Stimulated activated CD4-positive, alpha-beta T cell treated with anti-CD3 and anti-CD28 coated beads, Interleukin-2, amount 100 ng/mL, for 48 hours (primary cell): ENCODE measurements around the gene GATD1.
"Not testable (repeated sequence)": the region's sequence is repeated elsewhere in the genome, so short reads cannot be mapped to it uniquely, and the experiment has no call there.

Experiments used
- DNase-seq, 2 donors: peaks; one replicate each; pipeline ENCODE4 v3.0.0-alpha.2; 2020

The GATD1 gene

DNA sequence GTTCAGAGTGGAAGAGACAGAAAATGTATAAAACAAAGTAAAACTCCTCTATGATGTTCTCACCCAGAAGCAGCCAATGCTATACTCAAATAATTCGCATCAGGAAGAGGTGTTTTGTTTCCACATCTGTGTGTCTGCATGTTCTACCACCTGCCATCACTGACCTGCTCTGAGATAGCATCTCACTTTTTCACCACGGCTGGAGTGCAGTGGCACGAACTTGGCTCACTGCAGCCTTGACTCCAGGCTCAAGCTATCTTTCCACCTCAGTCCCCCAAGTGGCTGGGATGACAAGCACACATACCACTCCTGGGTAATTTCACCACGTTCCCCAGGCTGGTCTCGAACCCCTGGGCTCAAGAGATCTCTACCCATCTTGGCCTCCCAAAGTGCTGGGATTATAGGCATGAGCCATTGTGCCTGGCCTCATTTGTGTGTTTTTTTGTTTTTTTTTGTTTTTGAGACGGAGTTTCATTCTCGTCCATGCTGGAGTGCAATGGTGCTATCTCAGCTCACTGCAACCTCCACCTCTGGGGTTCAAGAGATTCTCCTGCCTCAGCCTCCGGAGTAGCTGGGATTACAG, 15.7 kb downstream of the GATD1 start:
- DNase-seq: no peak

DNA sequence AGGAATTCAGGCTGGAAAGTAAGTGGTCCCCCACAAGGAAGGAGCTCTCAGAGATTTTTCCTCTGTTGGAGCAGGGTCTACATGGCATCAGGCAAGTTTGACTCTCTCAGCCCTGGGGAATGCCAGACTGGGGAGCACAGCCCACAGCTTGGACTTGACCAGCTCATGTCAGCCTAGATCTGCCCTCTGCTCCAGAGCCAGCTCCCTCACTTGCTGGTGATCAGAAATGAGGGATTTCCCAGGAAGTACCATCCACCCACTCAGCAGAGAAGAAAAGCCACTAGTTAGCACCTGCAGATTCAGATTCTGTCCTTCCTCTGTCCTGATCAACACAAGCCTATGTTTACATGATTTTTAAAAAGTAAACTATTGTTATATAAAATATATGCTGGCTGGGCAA, 17.1 kb downstream of the GATD1 start:
- no peak for DNase-seq

DNA sequence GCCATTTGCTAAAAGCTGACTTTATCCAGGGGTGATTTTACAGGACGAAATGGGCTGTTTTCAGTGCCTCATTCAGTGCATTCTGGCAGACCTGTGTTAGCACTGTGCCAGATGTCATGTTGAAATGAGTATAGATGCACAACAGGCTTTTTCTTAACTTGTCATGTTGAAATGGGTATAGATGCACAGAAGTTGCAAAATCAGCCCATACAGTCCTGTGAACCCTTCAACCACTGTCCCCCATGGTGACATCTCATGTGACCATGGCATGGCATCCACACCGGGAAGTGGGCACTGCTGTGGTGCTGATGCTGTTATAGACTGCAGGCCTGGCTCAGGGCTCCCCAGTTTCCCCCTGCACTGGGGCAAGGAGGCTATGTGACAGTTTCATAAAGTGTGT, 27.6 kb downstream of the GATD1 start:
- DNase-seq: no peak

DNA sequence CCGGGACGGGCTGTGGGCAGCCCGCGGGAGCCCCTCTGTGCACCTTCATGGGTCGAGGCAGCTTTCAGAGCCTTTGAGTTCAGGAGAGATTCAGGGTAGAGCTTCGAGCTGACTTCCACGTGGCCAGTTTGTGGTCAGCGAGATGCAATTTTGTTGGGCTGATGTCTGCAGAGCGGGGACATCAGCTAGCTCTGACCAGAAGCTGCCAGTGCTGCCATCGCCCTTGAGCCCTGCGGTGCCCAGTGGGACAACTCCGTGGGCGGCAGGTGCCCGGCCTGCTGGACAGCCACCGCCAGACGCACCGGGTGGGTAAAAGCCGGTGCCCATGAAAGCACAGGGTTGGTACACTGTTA, 29.3 kb downstream of the GATD1 start:
- DNase-seq: no peak

DNA sequence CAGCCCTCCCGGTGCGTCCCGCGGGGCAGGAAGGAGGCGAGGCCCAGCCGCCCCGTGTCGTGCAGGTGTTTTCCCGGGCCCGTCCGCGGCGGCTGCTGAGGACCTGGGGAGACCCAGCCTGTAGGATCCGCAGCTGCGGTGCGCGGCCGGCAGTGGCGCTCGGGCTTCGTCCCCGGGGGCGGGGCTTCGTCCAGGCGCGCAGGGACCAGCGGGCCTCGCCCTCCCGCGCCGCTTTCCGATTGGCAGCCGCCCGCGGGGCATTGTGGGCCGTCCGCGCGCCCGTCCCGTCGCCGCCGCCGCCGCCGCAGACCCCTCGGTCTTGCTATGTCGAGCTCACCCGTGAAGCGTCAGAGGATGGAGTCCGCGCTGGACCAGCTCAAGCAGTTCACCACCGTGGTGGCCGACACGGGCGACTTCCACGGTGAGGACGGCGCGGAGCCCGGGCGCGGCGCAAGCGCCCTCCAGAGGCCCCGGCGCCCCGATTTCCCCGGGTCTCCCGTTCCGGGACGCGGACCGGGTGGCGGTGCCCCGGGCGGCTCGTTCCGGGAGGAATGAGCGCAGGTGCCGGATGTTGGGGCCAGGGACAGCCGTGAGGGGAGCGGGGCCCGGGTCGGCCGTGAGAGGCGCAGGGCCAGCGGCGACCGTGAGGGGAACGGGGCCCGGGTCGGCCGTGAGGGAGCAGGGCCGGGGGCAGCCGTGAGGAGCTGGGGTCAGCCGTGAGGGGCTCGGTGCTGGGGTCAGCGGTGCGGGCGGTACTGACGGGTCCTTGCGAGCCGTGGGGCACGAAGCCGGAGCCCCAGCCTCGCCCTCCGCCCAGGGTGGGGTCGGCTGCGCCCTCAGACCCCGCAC, 29.9 kb downstream of the GATD1 start, which contains the start of gene TALDO1:
Gene TALDO1 (plus strand): TSS at position 307 of the 849 bp plus-strand sequence. CDS start 18 bp downstream, at position 325.
- DNase-seq: peak; percentile 85 to 89

DNA sequence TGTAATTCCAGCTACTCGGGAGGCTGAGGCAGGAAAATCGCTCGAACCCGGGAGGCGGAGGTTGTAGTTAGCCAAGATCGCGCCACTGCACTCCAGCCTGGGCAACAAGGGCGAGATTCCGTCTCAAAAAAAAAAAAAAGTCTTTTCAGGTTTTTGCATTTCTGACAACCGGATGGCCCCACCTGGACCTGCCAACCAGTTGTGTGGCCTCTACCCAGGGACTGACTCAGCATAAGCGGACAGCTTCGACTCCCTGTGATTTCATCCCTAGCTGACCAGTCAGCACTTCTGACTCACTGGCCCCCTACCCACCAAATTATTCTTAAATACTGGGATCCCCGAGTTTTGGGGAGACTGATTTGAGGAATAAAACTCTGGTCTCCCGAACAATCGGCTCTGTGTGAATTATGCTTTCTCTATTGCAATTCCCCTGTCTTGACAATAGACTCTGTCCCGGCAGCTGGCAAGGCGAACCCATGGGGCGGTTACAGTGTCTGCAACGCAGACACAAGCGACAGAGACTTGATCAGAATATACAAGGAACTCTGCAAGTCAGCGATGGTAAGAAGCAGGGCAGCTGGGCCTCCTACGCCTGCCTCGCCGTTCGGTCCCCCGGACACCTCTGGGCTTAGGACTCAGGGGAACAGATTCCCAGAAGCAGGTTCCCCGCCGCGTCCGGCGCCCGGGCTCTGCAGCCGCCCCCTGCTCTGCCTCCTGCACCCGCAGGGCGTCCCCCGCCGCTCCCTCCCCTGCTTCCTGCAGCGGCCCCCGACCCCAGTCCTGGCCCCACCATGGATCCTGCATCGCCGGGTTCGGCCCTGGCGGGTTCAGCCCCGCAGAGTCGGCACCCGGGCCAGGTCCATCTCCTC, 30.8 kb downstream of the GATD1 start:
- DNase-seq: no peak

DNA sequence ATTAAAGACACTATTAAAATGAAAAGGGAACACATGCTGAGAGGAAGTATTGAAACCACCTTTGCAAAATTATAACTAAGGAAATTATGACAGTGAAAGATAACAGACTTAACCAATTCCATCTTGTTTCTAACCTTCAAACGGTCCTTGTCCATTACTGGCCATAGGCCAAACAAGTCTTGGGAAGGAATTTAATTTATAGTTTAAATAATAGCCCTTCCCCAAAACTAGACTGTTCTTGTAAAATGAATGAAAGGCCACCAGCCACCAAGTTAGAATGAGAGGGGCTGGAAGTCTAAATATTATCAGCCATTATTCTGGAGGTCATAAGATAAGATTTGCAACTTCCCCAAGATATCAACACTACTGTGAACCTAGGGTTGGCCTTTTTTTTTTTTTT, 31.9 kb downstream of the GATD1 start:
- DNase-seq: no peak

DNA sequence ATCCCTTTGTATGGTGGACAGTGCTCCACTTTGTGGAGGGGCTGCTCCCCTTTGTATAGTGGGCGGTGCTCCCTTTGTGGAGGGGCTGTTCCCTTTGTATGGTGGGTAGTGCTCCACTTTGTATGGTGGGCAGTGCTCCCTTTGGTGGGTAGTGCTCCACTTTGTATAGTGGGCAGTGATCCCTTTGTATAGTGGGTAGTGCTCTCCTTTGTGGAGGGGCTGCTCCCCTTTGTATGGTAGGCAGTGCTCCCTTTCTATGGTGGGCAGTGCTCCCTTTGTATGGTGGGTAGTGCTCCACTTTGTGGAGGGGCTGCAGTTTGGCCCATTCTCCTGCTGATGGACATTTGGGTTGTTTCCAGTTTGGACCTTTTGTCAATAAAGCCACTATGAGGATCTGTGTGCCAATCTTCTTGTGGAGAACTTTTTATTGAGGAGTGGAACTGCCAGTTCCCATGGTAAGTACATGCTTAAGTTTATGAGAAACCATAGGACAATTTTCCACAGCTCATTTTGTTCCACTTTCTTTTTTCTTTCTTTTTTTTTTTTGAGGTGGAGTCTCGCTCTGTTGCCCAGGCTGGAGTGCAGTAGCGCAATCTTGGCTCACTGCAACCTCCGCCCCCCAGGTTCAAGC, 34.6 kb downstream of the GATD1 start:
- DNase-seq: no peak

DNA sequence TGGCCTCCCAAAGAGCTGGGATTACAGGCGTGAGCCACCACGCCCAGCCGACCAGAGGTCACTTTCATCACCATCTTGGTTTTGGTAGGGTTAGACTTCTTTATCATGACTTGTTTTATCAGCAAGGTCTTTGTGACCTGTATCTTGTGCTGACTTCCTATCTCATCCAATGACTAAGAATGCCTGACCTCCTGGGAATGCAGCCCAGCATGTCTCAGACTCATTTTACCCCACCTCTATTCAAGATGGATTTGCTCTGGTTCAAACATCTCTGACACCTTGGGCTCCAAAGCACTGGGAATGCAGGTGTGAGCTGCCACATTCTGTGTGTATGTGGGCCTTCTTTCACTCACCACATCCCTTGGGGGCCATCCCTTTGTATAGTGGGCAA, 35.1 kb downstream of the GATD1 start:
- no peak for DNase-seq

DNA sequence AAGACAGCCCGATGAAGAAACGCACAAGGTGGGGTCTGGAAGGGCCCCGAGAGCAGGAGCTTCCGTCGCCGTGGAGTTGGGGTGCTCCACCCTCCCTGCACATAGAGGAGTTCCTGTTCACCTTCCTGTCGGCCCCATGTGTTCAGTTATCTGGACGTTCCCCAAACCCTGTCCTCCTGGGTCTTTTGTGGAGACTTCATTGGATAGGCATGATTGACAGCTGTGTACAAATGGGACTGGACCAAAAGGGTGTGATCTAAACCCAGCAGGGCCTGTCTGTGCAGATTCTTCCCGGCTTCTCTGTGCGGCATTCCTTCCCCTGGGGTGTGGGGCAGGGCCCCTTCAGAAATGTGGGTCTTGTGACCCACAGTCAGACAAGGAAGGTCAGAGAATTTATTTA, 39.4 kb downstream of the GATD1 start:
- not testable (repeated sequence) for DNase-seq

DNA sequence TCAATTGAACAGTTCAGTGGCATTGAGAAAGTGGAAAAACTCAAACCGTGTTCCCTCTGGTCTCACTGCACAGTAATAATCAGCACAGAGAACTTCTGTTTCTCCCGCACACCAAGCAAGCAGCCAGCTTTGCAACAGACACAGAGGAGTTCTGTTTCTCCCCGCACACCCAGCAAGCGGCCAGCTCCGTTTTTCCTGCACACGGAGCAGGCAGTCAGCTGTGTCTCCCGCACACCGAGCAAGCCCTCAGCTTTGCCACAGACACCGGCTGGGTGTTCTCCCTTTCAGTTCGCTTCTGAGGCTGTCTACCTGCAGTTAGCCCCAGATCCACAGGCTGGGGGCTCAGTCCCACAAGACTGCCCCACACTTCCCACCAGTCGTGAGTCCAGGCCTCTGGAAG, 39.9 kb downstream of the GATD1 start:
- DNase-seq: no peak

DNA sequence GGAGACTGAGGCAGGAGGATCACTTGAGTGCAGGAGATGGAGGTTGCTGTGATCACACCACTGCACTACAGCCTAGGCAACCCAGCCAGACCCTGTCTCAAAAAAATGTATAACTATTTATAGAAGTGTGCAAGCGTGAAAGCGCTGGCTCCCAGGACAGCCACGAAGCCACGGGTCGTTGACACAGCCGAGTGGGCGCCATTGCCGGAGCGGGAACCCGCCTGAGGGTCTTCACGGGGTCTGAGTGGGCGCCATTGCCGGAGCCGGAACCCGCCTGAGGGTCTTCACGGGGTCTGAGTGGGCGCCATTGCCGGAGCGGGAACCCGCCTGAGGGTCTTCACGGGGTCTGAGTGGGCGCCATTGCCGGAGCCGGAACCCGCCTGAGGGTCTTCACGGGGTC, 42.7 kb downstream of the GATD1 start:
- not testable (repeated sequence) for DNase-seq

DNA sequence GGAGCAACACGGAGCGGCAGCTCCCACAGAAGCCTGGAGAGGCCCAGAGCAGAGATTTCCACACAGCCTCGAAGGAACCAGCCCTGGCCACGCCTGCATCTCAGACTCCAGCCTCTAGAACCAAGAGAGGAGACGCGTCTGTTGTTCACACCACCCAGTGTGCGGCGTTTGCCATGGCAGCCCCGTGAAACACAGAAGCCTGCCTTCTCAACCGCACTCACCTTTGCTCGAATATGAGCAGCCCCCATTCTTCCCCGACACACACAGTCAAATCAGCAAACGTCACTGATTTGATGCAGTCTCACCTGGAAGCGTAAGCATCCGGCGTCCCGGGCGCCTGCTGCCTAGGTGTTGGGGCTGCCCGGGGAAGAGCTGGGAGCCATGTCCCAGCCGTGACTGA, 44.2 kb downstream of the GATD1 start:
- DNase-seq: no peak

DNA sequence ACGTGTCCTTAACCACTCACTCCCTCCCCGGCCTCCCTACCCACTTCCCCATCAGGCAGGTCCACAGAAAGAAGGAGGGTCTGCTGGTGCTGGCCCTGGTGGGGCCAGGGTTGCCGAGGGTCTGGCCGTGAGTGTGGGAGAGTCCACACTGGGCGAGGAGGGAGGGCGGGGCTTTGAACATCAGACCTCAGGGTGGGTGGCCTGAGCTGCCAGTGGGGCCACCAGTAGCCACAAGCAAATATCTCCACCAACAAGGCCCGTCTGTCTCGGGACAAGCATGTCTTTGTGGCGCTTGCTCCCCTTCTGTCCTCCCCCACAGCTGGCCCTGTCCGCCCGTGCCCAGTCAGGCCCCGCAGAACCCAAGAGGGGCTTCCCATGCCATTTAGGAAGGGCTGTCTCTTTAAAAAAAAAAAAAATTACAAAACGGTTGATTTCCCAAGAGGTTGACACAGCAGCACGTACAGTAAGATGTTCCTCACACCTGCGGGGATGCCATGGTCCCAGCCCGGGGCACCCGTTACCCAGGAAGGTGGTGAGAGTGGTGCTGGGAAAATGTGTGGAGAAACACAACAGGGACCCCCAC, 47.7 kb downstream of the GATD1 start:
- DNase-seq: no peak

DNA sequence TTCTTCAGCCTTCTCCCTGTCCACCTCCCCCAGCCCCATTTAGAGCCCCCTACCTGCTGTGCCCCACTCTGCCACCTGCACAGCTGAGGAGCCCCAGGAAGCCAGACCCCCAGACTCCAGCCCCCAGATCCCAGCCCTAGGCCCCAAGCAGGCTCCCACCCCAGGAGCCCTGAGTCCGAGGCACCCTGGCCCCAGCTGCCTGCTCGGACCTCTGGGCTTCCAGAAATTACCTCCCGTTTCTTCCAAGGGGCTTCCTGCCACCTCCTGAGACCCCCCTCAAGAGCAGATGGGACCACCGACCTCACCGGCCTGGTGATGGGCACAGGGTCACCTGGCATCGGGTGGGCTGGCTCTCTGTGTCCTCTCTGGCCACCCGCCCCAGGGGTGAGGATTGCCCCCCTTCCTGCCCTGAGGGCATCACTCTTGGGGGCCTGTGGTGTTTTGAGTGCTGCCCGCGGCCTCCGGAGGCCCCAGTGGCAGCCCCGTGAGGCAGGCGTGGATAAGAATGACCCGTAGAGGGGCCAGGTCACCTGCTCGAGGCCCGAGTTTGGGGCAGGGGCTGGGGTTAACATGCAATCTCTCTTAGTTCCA, 48.3 kb downstream of the GATD1 start:
- DNase-seq: no peak

DNA sequence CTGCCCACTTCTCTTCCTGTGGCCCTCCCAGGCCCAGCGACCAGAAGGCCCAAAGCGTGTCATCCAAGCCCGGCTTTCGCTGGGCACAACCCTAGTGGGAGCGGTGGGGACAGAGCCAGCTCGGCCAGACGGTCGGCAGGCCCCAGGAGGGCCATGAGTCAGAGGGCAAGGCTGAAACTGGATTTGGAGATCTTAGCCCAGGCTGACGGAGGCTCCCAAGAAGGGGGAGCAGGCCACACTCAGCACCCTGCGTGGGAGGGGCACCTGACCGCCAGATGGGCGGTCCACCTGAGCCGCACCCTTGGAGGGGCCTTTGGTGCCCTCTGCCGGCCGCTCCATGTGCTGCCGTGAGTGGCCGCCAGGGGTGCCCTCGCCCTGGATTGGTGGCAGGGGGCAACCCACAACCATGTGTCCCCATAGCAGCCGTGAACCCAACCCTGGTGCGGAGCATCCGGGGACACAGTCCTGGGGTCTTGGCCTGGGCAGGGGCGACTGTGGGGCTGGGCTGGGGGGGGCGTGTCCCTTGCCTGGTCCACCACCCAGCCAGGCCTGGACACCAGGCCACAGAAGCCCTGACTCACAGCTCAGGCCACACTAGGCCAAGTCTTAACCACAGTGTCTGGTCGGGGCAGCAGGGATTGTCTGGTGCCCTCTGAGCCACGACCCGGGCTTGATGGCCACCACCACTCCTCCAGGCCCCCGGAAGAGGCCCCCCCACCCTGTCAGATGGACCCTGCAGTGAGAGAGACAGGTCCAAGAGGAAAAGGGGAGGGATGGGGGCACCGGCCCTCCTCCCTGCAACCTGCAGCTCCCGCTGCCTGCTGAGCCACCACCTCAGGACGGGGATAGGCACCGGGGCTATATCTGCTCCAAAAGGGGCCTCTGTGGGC, 49.2 kb downstream of the GATD1 start:
- DNase-seq: peak; percentile 81 to 82

DNA sequence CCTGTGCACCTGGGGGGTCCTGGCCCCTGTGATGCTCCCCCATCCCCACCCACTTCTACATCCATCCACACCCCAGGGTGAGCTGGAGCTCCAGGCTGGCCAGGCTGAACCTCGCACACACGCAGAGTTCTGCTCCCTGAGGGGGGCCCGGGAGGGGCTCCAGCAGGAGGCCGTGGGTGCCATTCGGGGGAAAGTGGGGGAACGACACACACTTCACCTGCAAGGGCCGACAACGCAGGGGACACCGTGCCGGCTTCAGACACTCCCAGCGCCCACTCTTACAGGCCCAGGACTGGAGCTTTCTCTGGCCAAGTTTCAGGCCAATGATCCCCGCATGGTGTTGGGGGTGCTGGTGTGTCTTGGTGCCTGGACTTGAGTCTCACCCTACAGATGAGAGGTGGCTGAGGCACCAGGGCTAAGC, 50.0 kb downstream of the GATD1 start:
- DNase-seq: no peak

DNA sequence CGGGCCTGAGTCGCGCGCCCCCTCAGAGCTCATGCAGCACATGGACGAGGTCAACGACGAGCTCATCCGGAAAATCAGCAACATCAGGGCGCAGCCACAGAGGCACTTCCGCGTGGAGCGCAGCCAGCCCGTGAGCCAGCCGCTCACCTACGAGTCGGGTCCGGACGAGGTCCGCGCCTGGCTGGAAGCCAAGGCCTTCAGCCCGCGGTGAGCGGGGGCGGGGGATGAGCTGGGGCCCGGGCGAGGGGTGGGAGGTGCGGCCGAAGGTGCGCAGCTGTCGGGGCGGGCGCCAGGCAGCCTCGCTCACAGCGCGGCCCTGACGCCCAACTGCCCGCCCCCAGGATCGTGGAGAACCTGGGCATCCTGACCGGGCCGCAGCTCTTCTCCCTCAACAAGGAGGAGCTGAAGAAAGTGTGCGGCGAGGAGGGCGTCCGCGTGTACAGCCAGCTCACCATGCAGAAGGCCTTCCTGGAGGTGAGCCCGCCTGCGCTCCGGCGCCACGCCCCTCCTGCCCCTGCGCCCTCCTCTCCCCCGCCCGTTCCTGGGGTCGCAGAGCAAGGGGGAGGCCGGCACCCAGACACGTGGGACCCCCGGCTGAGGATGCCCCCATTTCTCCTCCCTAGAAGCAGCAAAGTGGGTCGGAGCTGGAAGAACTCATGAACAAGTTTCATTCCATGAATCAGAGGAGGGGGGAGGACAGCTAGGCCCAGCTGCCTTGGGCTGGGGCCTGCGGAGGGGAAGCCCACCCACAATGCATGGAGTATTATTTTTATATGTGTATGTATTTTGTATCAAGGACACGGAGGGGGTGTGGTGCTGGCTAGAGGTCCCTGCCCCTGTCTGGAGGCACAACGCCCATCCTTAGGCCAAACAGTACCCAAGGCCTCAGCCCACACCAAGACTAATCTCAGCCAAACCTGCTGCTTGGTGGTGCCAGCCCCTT, 50.7 kb downstream of the GATD1 start:
- peak in 1 of 2 donors; percentile 54 for DNase-seq

DNA sequence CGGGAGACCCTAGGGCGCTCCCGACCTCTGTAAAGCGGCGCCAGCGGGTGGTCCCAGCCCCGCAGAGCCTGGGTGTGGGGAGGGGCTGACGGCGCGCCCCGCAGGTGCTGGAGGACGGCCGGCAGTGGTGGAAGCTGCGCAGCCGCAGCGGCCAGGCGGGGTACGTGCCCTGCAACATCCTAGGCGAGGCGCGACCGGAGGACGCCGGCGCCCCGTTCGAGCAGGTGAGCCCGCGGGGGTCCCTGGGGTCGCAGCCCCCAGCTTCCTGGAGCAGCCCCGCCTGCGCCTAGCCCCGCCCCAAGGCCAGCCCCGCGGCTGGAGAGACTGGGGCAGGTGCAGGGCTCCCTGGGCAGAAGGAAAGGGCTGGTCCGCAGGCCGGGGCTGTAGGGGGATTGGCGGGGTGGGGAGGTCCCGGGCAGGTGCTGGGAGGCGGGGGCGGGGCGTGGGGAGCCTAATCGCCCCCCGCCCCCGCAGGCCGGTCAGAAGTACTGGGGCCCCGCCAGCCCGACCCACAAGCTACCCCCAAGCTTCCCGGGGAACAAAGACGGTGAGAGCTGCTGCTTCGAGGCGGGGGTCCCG, 51.6 kb downstream of the GATD1 start:
- DNase-seq: no peak
